Fibroblast of mammary gland (primary cell): ENCODE results near the gene TRAF3IP1.

ENCODE experiments used
- DNase-seq: peaks from one replicate; pipeline ENCODE4 v3.0.0-alpha.2; 2010; ENCODE audit warnings: low read depth
- H3K4me3 ChIP-seq: 2 replicates; pipeline ENCODE4 v1.5.1; 2011; ENCODE audit warnings: low read depth, mild to moderate bottlenecking, low read length, moderate library complexity; ENCODE audit not compliant: control insufficient read depth
- TF ChIP-seq, protein P1 (sequence below): conservative IDR thresholded peaks from 2 replicates; pipeline ENCODE4 v1.5.1; 2011; ENCODE audit warnings: low read depth, low read length, inconsistent platforms; ENCODE audit not compliant: control insufficient read depth, insufficient read depth

The TRAF3IP1 gene

DNA sequence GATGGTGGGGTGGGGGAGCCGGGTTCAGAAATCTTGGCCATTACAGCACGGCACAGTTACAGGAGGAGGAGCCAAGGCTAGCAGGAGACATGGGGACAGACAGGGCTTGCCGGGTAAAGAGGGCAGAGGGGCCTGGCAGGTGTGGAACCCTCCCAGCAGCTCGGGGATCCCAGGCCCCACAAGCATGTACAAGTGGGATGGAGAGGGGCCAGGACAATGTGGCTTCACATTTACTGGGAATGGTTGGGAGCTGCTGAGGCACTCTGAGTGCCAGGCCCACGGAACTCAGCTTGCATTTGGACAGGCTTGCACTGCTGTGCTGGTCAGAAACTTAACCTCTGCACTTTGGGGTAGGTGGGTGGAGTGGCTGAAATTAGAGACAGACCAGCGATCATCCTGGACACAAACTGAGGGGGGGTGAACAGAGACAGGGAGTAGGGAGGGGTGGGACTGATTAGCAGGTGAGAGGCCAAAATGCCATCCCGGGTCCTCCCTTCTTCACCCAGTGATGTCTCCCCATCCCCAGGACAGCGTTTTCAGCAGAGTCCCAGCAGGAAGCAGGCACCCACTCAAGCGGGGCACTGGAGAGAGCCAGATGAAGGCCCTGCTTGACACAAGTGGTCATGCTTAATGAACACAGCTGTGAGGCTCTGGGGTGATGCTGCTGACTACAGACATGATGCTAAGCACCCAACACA, 41.5 kb upstream of the TRAF3IP1 start:
- H3K4me3 ChIP-seq = no peak overlapping the region
- TF ChIP-seq, protein P1, sequence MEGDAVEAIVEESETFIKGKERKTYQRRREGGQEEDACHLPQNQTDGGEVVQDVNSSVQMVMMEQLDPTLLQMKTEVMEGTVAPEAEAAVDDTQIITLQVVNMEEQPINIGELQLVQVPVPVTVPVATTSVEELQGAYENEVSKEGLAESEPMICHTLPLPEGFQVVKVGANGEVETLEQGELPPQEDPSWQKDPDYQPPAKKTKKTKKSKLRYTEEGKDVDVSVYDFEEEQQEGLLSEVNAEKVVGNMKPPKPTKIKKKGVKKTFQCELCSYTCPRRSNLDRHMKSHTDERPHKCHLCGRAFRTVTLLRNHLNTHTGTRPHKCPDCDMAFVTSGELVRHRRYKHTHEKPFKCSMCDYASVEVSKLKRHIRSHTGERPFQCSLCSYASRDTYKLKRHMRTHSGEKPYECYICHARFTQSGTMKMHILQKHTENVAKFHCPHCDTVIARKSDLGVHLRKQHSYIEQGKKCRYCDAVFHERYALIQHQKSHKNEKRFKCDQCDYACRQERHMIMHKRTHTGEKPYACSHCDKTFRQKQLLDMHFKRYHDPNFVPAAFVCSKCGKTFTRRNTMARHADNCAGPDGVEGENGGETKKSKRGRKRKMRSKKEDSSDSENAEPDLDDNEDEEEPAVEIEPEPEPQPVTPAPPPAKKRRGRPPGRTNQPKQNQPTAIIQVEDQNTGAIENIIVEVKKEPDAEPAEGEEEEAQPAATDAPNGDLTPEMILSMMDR = no peak
- no peak for DNase-seq

DNA sequence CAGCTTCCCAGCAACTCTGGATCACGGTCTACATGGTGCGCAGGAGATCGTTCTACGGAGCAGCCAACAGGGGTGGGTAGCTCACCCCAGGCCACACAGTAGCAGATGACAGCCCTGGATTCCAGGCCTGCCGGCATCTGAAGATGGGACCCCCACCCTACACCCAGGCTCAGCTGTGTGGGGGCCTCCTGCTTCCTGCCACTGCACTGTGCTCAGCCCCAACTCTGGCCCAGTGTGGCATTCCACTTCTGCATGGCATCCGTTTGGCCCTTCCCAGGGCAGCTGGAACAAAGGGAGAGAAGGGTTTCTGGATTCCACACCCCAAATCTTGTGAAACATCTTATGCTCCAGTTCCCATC, 41.0 kb upstream of the TRAF3IP1 start:
- no peak for DNase-seq
- TF ChIP-seq, protein P1 = no peak
- H3K4me3 ChIP-seq = no peak overlapping the region

DNA sequence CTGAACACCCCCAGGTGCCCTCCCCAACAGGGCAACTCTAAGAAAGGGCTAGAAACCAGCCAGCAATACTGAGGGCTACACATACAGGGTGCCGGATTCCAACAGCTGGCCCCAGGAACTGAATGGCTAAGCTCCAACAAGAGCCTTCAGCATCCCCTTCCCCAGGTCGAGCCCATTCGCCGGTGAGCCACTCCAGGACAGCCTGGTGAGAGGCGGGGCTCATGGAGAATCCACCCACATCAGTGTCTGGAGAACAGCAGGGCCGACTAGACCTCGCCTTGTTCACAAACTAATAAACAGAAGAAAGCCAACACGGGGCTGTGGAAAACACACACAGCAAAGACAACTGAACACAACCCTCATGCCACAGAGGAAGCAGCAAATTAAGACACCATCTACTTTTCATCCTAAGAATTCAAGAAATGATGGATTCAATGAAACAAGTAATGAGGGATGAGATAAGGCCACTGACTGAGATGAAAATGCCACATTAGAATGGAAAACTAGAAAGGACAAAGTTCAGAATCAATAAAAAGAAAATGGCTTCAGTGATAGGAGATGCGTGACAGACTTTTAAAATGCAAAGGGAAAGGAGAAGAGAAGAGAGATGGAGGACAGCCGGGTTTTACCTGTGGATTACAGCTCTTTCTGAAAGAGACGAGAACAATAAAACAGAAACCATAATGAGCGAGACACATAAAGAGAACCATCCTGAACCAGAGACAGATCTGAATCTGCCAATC, 40.1 kb upstream of the TRAF3IP1 start:
- TF ChIP-seq, protein P1 = no peak
- DNase-seq = no peak
- no peak overlapping the region for H3K4me3 ChIP-seq

DNA sequence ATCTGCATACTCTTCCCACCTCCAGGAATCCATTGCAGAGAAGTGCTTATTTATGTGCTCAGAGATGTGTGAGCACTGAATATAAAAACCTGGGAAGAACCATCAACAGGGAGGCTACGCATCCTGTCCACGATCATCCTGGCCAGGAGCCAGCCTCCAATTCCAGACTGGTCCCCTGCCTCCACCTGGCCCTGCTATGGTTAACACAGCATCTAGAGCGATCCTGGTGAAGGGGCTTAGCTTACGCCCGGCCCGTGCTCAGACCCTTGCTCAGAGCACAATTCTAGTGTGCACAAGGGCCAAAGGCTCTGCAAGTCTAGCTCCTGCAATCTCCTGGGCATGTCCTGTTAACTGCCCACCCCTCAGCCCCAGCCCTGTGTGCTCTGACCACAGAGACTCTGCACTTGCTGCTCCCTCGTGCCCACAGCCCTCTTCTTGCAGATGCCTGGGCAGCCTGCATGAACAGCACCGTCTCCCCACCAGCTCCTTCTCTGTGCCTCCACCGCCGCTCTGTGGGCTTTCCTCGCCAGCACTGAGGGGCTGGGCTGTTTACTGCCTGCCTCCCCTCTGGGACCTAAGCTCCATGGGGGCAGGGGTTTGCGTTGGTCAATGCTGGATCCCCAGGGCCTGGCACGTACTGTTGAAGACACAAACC, 38.4 kb upstream of the TRAF3IP1 start:
- TF ChIP-seq, protein P1 = no peak
- H3K4me3 ChIP-seq = no peak overlapping the region
- DNase-seq = no peak

DNA sequence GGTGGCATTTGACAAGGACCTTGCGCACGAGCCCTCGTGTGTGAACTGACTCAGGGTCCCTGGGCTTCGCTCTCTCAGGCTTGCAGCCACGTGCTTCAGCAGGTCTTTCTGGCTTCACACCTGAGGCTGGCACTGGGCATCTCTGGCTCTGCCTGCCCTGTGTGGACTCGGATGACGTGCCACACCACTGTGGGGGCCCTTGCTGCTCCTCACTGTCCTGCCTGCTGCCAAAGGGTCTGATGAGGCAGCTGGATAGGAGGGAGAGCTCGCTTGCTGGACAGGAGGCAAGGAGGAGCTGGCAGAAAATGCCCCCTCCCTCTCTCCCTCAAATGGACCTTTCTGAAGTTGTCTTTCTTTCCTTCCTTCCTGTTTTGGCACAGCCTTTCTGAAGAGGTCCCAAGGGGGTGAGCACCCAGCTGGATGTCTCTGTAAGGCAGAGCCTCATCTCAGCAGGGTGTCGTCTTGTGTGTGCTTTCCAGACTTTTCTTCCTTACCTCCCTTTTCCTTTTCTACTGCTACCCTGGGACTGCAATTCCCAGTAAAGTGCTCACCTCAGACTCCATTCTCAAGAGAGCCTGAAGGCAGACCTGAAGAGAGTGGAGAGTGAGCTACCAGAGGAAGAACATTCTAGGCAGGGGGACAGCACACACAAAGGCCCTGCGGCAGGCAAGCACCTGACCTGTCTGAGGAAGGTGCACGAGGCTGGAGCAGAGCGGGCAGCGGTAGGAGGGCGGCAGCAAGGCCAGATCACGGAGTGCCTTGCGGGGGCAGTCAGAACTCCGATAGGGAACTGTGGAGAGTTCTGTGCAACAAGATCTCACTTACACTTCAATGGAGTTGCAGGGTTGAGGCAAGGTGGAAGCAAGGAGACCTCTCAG, 37.2 kb upstream of the TRAF3IP1 start:
- no peak for DNase-seq
- H3K4me3 ChIP-seq = no peak overlapping the region
- TF ChIP-seq, protein P1 = no peak

DNA sequence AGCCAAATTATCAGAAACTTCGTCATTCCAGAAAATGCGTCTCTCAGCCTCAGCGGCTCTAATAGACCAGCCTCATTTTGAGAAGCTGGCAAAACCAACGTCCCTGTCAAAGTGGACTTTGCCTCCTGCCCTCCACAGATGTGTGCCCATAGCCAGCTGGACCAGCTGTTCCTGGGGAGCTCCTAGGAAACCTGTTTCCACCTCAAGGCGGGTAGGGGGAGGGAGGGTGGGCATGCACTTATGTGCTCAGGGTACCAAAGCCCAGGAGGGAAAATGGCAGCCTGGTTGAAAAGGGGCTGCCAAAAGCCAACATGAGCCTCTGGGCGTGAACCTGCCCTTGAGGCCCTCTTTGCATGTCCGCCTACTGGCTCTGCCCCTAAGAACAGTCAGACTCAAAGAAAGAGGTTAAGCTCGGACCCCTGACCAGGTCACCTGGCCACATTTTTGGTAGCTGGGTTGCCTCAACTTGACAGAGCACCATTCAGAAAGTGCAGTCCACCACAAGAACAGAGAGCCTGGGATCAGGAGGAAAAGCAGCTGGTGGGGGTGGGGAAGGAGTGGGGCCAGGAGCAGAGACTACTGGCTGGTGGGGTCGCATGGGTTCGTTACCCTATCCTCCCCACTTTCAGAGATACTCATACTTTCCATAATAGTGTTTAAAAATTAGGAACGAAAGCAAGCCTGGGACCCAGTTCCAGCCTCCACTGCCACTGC, 35.4 kb upstream of the TRAF3IP1 start:
- no peak overlapping the region for H3K4me3 ChIP-seq
- DNase-seq = no peak
- TF ChIP-seq, protein P1 = no peak
